ENCODE data around the gene MYOM1.

Gene MYOM1

GRCh38 chr18:3118195-3119010, 101.4 kb downstream of the MYOM1 start:
- DNase-seq (ENCODE audit: low spot score) = no peak

DNA sequence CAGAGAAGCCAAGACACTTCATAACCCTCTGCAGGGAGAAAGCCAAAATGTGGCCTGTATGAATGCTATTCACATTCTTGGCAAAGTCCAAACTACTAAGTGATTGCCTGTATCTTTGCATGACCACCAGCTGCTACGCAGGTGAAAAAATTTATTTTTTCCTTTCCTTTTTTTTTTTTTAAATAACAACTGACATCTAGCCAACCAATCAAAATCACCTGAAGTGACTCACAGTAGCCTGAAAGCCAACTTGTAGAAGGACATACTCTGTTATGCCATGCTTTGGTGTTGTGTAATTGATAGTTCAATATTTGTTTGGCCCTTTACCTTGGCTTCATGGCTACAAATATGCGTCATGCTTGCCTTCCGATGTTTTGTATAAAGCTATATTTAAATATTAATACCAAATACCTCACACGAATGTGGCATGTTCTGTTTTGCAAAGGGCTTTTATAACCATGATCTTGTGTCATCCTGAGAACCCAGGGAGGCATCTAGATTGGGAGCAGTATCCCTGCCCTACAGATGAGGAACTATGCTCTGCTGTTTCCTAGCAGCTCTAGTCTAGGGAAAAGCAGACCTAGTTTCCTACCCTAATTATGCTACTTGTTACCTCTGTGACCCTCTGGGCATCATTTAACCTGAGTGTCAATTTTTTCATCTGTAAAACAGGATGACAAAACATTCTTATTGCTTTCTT, 102.1 kb downstream of the MYOM1 start:
- peak; percentile 34 for DNase-seq (ENCODE audit: low spot score)

GRCh38 chr18:3115447-3116030, 104.2 kb downstream of the MYOM1 start:
- DNase-seq (ENCODE audit: low spot score) = no peak

DNA sequence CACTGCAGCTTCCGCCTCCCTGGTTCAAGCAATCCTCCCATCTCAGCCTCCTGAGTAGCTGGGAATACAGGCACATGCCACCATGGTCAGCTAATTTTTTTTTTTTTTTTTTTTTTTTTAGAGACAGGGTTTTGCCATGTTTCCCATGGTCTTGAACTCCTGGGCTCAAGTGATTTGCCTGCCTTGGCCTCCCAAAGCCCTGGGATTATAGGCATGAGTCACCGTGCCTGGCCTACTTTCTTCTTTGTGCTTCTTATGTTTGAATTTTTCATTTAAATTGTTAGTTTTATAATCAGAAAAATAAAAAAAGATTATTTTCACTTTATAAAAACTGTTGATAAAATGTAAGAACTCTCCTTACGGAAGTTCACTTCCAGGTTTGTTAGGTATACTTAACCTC, 105.3 kb downstream of the MYOM1 start:
- no peak for DNase-seq (ENCODE audit: low spot score)

DNA sequence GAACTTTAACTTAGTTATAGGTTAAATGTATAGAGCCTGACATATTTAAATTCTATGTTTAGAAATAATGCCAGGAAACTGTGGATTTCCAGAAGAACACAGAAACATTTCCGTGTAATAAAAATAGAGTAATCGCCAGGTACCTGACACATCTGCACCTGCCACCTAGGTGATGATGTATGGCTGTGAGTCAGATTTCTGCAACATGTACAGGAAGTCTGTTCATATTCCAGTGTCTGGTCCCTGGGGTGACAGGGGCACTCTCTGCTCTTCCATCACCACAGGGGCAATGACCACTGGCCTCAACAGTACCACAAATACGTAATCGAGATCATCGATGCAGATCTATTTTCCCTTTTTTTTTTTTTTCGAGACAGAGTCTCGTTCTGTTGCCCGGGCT, 105.7 kb downstream of the MYOM1 start:
- no peak for DNase-seq (ENCODE audit: low spot score)

DNA sequence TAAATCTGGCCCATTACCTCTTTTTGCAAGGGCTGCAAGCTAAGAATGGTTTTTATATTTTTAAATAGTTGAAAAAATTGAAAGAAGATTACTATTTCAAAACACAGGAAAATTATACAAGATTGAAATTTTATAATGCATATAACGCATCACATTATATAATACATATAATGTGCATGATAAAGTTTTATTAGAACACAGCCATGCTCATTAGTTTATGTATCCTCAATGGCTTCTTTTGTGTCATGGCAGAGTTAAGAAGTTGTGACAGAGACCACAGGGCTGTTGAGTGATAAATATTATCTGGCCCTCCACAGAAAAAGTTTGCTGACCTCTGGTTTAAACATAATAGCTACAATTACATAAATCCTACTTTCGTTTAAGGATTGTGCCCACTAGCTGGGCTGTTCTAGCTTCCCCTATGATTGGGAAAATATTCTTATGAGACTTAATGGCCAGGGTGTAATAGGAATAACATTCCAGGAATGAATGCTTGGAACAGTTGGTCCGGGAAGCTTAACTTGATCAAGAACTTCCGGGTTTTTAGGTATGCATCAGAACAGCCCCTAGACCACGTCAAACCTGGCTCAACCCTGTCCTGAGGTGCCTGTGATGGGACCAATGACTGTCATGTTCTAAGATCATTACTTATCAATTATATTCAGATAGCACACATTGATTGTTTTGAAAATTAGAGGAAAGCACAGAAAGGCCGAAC, 108.1 kb downstream of the MYOM1 start:
- DNase-seq (ENCODE audit: low spot score) = no peak

DNA sequence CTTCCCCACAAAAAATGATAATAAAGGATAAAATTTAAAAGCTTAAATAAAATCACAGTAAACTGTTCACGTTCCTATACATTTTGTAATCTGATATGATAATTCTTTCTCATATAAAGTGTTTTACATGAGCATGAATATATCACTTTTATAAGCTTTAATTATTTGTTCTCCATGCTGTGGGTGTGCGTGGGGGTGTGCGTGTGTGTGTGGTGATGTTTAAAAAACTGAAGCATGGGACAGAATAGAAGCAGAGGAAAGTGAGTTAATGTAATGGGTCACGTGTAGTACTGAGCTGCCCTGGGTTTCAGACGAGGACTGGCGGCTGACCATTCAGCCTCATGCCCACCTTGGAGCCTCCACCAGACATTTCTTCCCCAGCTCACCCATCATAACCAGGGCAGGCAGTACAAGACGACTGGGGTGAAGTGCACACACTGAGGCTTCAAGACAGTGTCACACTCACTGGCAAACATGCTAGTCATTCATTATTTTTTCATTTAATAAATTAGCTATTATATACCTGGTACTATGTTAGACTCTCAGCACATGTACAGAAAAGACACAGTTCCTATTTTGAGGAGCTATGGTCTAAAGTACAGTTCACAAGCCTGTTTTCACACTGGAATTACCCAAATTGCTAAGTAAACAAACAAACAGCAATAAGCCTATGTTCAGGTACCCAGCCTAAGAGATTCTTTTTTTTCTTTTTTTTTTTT, 109.6 kb downstream of the MYOM1 start:
- DNase-seq (ENCODE audit: low spot score) = no peak

DNA sequence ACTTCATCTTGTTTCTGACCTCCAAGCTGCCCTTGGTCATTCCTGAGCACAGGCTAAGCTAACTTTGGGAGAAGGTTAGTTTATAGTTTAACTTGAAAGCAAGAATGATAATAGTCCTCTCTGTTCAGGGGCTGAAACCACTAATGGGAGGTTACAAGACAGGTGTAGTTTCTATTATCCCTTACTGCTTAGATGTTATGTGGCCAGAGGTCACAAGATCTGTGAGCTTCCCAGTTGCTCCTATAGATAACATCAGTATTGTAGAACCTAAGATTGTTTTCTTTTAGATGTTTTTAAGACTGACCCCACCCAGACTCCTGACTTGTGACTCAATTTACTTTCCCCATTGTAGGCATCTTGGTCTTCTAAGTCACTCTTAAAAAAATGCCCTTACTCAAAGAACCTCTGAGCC, 112.0 kb downstream of the MYOM1 start:
- DNase-seq (ENCODE audit: low spot score) = no peak

- no peak for DNase-seq (ENCODE audit: low spot score)
These were observed 115.3 kb downstream of the MYOM1 start for GRCh38 chr18:3104190-3105054.

DNA sequence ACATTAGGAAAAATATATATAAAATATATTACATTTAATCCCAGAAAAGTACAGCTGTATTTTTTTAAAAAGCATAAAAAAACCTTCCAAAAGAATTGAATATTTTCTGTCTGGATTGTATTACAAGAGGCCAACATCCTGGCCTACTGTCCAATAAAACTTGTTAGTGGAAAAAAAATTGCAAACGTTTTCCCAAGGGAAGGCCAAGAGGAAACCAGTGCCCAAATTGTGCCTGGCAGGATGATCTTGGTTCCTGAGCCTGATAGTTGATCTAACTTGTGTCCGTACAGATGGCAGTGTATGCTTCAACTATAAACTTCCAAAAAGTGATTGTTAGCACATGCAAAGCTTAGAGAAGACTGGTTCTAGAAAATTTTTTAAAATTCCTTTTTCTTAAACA, 116.2 kb downstream of the MYOM1 start:
- no peak for DNase-seq (ENCODE audit: low spot score)

DNA sequence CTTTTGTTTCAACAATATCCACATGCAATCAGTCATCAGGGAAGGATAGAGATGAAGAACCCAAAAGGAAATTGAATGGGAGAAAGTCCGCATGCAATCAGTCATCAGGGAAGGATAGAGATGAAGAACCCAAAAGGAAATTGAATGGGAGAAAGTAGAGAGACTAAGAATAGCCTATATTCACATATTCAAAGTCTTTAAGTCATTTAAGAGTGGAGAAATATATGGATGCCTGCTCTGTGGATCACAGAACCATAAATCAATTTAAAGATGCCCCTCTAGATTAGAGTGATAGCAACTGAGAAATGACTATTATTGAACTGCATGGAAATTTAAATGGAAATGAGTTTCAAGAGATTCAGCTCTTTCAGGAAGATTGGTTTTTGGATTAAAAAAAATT, 116.8 kb downstream of the MYOM1 start:
- no peak for DNase-seq (ENCODE audit: low spot score)

- DNase-seq (ENCODE audit: low spot score) = no peak
These were observed 119.2 kb downstream of the MYOM1 start for GRCh38 chr18:3100498-3101132.

DNA sequence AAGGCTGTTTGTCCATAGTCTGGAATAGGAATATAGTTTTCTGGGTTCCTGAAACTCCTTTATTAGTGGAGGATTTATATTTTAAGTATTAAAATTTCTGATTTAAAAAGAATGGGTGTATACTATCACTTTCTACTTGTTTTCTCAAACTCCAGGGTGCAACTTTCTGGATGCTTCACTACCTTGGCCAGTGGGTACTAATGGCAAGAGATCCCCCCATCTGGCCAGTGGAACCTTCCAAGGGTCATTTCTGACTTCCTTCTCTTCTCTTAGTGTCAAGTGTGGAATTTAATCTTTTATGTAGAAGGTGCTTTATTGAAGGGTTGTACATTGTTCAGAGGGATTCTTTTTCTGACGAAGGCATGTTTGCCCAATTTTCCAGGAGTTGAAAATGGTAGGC, 120.4 kb downstream of the MYOM1 start:
- no peak for DNase-seq (ENCODE audit: low spot score)

- no peak for DNase-seq (ENCODE audit: low spot score)
These were observed 122.7 kb downstream of the MYOM1 start for GRCh38 chr18:3097082-3097481.

GRCh38 chr18:3095921-3096320, 123.8 kb downstream of the MYOM1 start:
- DNase-seq (ENCODE audit: low spot score) = no peak

DNA sequence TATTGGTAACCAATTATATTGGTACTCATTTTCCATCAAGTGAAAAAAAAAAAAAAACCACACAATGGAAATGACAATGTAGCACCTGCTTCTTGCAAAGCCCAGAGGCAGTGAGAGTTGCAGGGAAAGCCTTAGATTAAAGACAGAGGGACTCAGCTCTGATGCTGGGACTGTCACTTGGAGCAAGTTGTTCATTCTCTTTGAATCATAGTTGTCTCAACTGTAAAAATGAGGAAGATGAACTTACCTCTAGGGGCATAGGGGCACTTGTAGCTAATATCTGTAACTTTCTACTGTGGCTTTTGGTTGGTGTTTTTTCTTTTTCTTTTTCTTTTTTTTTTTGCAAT, 125.5 kb downstream of the MYOM1 start:
- DNase-seq (ENCODE audit: low spot score) = no peak

- no peak for DNase-seq (ENCODE audit: low spot score)
These were observed 126.0 kb downstream of the MYOM1 start for GRCh38 chr18:3093624-3094337.

DNA sequence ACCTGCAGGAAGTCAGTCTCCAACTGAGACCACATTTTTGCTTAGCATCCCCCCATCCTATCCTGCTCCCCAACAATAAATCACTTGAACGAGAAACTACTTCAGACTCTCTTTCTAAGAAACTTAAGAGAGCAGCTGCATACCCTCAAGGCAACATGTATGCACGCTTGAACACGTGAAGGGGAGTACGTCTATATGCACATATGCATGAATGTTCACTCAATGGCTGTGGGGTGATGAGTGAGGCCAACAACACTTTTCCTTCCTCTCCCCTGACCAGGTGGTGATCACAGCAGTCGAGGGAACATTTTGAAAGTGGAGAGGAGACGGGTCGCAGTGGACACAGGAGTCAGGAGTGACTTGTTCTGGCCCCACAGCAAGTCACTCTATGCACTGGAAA, 127.0 kb downstream of the MYOM1 start:
- DNase-seq (ENCODE audit: low spot score) = no peak

- no peak for DNase-seq (ENCODE audit: low spot score)
These were observed 130.2 kb downstream of the MYOM1 start for GRCh38 chr18:3089579-3089978.

GRCh38 chr18:3088449-3088848, 131.3 kb downstream of the MYOM1 start:
- DNase-seq (ENCODE audit: low spot score) = no peak

Measured in HuH-7.5 (cell line).